ENCODE data around the gene ATP1A3.

The ATP1A3 gene

DNA sequence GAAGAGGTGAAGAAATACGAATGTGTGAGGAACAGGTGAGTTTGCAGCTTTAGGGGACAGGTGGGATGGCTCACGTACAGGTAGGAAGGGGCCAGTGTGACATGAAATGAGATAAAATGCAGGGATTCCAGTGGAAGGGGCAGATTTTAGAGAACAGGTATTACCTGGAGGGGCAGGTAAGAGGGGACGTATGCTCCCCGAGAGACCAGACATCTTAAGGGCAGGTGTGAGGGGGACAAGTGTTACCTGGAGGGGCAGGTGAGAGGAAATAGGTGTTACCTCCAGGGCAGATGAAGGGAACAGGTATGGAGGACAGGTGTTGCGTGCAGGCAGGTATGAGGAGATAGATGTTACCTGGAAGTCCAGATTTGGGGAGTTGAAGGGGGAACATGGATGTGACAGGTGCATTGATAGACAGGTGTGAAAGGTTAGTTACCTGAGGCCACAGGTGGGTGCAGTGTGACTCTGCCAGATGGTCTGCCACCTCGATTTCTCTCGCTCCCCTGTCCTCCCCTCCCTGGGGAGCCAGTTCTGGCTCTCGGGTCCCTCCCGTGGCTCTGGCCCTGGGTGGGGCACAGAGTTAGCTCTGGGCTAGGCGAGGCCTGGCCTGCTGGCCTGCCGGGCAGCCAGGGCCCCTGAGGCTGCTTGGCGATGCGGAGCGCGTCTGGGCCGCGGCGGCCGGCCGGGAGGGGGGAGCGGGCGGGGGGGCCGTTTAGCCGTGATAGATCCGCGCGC, 67.8 kb downstream of the ATP1A3 start:
- Histone ChIP-seq H3K9me3 (ENCODE audit: control insufficient read depth in 2 of 2, low read length in 2 of 2) (peaks cover 0 to 5% of the 10 kb centered on the region in 2 donors), H3K4me3 (ENCODE audit: low read length in 2 of 2) (no peak overlapping the region), H3K36me3 (ENCODE audit: control insufficient read depth in 2 of 2, insufficient read depth in 2 of 2, low read length in 2 of 2) (no peaks in the 10 kb centered on the region), H3K27me3 (ENCODE audit: control insufficient read depth in 1 of 2, insufficient read depth in 2 of 2, low read length in 2 of 2) (peaks cover 81 to 89% of the 10 kb centered on the region in 2 donors), H3K27ac (ENCODE audit: low read length) (no peak overlapping the region), H3K9ac (ENCODE audit: low read length in 2 of 2) (no peak overlapping the region), H3K4me1 (ENCODE audit: control insufficient read depth, insufficient read depth, low read length) (peaks cover 12% of the 10 kb centered on the region)

DNA sequence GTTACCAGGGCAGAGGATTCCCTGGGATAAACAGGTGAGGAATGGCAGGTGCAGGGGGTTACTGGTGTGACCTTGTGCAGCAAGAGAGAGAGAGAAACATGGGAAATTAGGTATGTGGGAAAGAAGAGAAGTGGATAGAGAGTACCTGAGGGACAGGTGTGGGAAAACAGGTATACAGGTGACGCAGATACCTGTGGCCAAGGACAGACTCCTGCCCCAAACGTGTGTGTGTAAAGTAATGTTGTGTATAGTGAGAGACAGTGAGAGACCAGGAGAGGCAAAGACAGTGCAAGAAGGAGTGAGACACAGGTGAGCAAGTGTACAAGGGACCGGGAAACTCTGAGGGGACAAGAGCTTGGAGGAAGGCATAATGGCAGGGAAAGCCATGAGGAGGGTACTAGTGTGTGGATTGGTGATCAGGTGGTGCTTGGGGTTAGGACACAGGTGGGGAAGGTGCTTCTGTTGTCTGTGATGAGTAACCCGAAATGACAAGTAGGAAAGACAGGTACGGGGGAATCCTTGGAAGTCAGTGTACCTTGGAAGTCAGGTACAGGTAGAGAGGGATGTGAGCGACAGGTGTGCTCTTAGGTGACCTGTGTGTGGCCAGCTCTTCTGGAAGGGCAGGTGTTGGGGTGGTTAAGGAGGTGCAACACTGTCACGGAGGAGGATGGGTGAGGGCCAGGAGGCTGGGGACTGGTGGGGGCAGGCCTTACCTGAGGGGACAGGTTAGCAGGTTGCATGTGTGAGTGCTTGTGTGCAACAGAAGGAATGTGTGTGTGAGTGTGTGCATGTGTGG, 68.6 kb downstream of the ATP1A3 start:
- H3K27me3 ChIP-seq (ENCODE audit: control insufficient read depth in 1 of 2, insufficient read depth in 2 of 2, low read length in 2 of 2): peaks cover 79 to 88% of the 10 kb centered on the region in 2 donors
- no peak overlapping the region for H3K9ac ChIP-seq (ENCODE audit: low read length in 2 of 2)
- H3K27ac ChIP-seq (ENCODE audit: low read length): no peak overlapping the region
- H3K4me3 ChIP-seq (ENCODE audit: low read length in 2 of 2): no peak overlapping the region
- H3K36me3 ChIP-seq (ENCODE audit: control insufficient read depth in 2 of 2, insufficient read depth in 2 of 2, low read length in 2 of 2): no peaks in the 10 kb centered on the region
- peaks cover 0 to 5% of the 10 kb centered on the region in 2 donors for H3K9me3 ChIP-seq (ENCODE audit: control insufficient read depth in 2 of 2, low read length in 2 of 2)
- H3K4me1 ChIP-seq (ENCODE audit: control insufficient read depth, insufficient read depth, low read length): peaks cover 12% of the 10 kb centered on the region

DNA sequence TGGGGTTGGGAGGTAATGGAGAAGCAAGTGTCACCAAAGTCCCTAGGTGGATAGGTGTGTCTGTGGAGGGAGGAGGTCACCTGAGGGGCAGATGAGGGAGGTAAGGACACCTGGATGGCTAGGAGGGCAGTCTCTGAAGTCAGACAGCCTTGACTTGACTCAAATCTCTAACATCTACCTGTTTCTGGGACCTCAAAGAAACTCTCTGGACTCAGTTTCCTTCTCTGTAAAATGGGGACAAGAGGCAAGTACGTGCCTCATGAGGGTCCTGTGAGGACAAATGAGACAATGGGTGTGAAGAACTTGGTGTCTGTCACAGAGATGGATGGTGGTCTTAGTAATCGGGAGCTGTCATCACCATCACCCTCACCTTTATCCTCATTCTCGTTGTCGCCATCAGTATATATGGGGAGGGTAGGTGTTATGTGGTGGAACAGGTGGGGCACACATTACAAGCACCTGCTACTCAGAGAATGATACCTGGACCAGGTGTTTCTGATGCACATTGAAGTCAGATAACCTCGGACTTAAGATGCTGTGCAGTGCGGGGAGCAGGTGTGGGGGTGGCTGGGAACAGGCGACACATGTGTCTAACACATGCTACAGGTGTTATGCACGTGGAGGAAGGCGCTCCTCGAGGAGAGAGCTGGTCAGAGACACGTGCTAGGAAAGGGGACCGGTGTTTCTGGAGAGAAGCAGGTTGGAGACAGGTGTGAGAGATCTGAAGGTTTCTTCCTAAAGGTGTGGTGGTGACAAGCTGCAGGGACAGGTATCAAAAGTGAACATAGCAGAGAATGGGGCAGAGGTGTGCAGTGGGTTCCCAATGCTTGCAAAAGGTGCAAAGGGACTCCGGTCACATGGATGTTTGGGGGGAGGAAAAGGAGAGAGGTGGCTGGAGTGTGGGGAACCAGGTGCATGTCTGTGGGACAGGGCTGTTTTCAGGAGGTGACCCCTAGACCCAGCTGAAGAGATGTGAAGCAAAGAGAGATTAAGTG, 69.6 kb downstream of the ATP1A3 start:
- Histone ChIP-seq H3K36me3 (ENCODE audit: control insufficient read depth in 2 of 2, insufficient read depth in 2 of 2, low read length in 2 of 2) (no peaks in the 10 kb centered on the region), H3K9ac (ENCODE audit: low read length in 2 of 2) (no peak overlapping the region), H3K9me3 (ENCODE audit: control insufficient read depth in 2 of 2, low read length in 2 of 2) (peaks cover 0 to 5% of the 10 kb centered on the region in 2 donors), H3K4me1 (ENCODE audit: control insufficient read depth, insufficient read depth, low read length) (peaks cover 12% of the 10 kb centered on the region), H3K4me3 (ENCODE audit: low read length in 2 of 2) (no peak overlapping the region), H3K27me3 (ENCODE audit: control insufficient read depth in 1 of 2, insufficient read depth in 2 of 2, low read length in 2 of 2) (peaks cover 79 to 86% of the 10 kb centered on the region in 2 donors), H3K27ac (ENCODE audit: low read length) (no peak overlapping the region)

DNA sequence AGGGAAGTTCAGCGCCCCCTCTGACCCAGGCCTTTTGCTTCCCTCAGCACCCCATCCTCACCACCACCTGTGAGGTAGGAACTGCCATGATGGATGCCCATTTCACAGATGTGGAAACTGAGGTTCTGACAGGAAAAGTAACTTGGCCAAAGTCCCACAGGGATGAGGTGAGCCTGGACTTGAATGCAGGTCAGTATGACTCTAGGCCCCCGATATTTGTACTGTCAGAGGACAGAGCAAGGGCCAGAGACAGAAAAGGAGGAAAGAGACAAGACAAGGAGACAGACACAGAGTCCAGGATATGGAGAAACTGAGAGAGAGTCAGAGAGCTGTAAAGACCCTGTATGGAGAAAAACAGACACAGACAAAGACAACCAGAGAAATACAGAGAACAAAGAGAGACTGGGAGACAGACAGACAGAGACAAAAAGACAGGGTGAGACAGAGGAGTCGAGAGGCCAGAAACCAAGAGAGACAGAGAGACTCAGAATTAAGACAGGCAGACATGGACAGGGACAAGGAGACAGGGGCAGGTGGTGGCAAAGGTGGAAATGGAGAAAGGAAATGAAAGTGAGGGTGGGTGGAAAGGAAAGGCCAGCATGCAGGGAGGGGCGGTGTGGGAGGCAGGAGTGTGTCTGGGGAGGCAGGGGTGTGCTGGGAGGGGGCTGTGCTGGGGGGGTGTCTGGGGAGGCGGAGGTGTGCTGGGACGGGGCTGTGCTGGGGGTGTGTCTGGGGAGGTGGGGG, 70.8 kb downstream of the ATP1A3 start:
- Histone ChIP-seq H3K27ac (ENCODE audit: low read length) (no peak overlapping the region), H3K36me3 (ENCODE audit: control insufficient read depth in 2 of 2, insufficient read depth in 2 of 2, low read length in 2 of 2) (no peaks in the 10 kb centered on the region), H3K9me3 (ENCODE audit: control insufficient read depth in 2 of 2, low read length in 2 of 2) (peaks cover 0 to 5% of the 10 kb centered on the region in 2 donors), H3K4me3 (ENCODE audit: low read length in 2 of 2) (no peak overlapping the region), H3K4me1 (ENCODE audit: control insufficient read depth, insufficient read depth, low read length) (peaks cover 2% of the 10 kb centered on the region), H3K9ac (ENCODE audit: low read length in 2 of 2) (no peak overlapping the region), H3K27me3 (ENCODE audit: control insufficient read depth in 1 of 2, insufficient read depth in 2 of 2, low read length in 2 of 2) (peaks cover 82 to 85% of the 10 kb centered on the region in 2 donors)

DNA sequence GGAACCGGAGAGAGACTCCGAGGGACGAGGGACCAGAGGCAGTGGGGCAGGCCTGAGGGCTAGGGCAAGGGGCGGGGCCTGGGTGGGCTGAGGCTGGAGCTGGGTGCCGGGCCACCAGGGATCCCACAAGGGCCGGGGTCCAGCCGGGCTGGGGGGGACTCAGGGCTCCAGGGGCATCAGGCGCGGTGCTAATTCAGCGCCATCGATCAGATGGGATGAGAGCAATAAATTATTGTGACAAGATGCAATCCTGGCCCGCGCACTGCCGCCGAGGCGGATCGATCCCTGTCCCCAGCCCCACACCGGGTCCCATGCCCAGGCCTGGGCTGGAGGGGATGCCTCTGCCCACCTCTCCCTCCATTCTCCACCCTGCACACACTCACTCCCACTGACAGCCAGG, 71.4 kb downstream of the ATP1A3 start:
- peaks cover 0 to 5% of the 10 kb centered on the region in 2 donors for H3K9me3 ChIP-seq (ENCODE audit: control insufficient read depth in 2 of 2, low read length in 2 of 2)
- H3K4me3 ChIP-seq (ENCODE audit: low read length in 2 of 2): no peak overlapping the region
- no peaks in the 10 kb centered on the region for H3K4me1 ChIP-seq (ENCODE audit: control insufficient read depth, insufficient read depth, low read length)
- H3K27ac ChIP-seq (ENCODE audit: low read length): no peak overlapping the region
- peaks cover 84 to 88% of the 10 kb centered on the region in 2 donors for H3K27me3 ChIP-seq (ENCODE audit: control insufficient read depth in 1 of 2, insufficient read depth in 2 of 2, low read length in 2 of 2)
- no peaks in the 10 kb centered on the region for H3K36me3 ChIP-seq (ENCODE audit: control insufficient read depth in 2 of 2, insufficient read depth in 2 of 2, low read length in 2 of 2)
- H3K9ac ChIP-seq (ENCODE audit: low read length in 2 of 2): no peak overlapping the region

- Histone ChIP-seq H3K9me3 (ENCODE audit: control insufficient read depth in 2 of 2, low read length in 2 of 2) (peaks cover 0 to 5% of the 10 kb centered on the region in 2 donors), H3K4me3 (ENCODE audit: low read length in 2 of 2) (no peak overlapping the region), H3K4me1 (ENCODE audit: control insufficient read depth, insufficient read depth, low read length) (no peaks in the 10 kb centered on the region), H3K36me3 (ENCODE audit: control insufficient read depth in 2 of 2, insufficient read depth in 2 of 2, low read length in 2 of 2) (no peaks in the 10 kb centered on the region), H3K27ac (ENCODE audit: low read length) (no peak overlapping the region), H3K9ac (ENCODE audit: low read length in 2 of 2) (no peak overlapping the region), H3K27me3 (ENCODE audit: control insufficient read depth in 1 of 2, insufficient read depth in 2 of 2, low read length in 2 of 2) (peaks cover 84% of the 10 kb centered on the region in 2 donors)
Observed at GRCh38 chr19:41921577-41922576, 72.2 kb downstream of the ATP1A3 start.

GRCh38 chr19:41920882-41921576, 73.0 kb downstream of the ATP1A3 start:
- no peaks in the 10 kb centered on the region for H3K36me3 ChIP-seq (ENCODE audit: control insufficient read depth in 2 of 2, insufficient read depth in 2 of 2, low read length in 2 of 2)
- peaks cover 0 to 3% of the 10 kb centered on the region in 2 donors for H3K9me3 ChIP-seq (ENCODE audit: control insufficient read depth in 2 of 2, low read length in 2 of 2)
- no peak overlapping the region for H3K27ac ChIP-seq (ENCODE audit: low read length)
- no peaks in the 10 kb centered on the region for H3K4me1 ChIP-seq (ENCODE audit: control insufficient read depth, insufficient read depth, low read length)
- H3K27me3 ChIP-seq (ENCODE audit: control insufficient read depth in 1 of 2, insufficient read depth in 2 of 2, low read length in 2 of 2): peaks cover 83 to 85% of the 10 kb centered on the region in 2 donors
- no peak overlapping the region for H3K9ac ChIP-seq (ENCODE audit: low read length in 2 of 2)
- no peak overlapping the region for H3K4me3 ChIP-seq (ENCODE audit: low read length in 2 of 2)

DNA sequence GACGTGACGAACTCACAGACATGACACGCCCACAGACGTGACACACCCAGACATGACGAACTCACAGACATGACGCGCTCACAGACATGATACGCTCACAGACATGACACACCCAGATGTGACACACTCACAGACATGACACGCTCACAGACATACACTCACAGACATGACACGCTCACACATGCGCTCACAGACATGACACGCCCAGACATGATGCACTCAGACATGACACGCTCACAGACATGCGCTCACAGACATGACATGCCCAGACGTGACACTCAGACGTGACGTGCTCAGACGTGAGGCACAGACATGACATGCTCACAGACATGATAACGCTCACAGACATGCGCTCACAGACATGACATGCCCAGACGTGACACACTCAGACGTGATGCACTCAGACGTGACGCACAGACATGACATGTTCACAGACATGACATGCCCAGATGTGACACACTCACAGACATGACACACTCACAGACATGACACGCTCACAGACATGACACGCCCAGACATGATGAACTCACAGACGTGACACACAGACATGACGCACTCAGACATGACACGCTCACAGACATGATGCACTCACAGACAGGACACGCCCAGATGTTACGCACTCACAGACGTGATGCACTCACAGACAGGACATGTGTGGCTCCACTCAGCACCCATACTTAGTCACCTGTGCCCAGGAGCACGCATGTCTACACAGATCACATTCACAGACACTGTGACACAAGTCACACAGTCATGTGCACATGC, 73.9 kb downstream of the ATP1A3 start:
- Histone ChIP-seq H3K4me3 (ENCODE audit: low read length in 2 of 2) (no peak overlapping the region), H3K27ac (ENCODE audit: low read length) (no peak overlapping the region), H3K27me3 (ENCODE audit: control insufficient read depth in 1 of 2, insufficient read depth in 2 of 2, low read length in 2 of 2) (peaks cover 83% of the 10 kb centered on the region in 2 donors), H3K9ac (ENCODE audit: low read length in 2 of 2) (no peak overlapping the region), H3K9me3 (ENCODE audit: control insufficient read depth in 2 of 2, low read length in 2 of 2) (no peaks in the 10 kb centered on the region), H3K36me3 (ENCODE audit: control insufficient read depth in 2 of 2, insufficient read depth in 2 of 2, low read length in 2 of 2) (no peaks in the 10 kb centered on the region), H3K4me1 (ENCODE audit: control insufficient read depth, insufficient read depth, low read length) (peaks cover 4% of the 10 kb centered on the region)
